HUES48 (cell line): ENCODE results near the gene S100A7.

ENCODE experiments used
- H3K27ac ChIP-seq: one replicate; pipeline ENCODE4 v1.7.0; 2013; ENCODE audit warnings: low read depth, low read length, inconsistent platforms
- H3K27me3 ChIP-seq: 2 replicates; pipeline ENCODE4 v1.6.1; 2013; ENCODE audit warnings: mild to moderate bottlenecking, low read length; ENCODE audit not compliant: control insufficient read depth, insufficient read depth
- H3K36me3 ChIP-seq: 2 replicates; pipeline ENCODE4 v1.6.1; 2013; ENCODE audit warnings: low read length; ENCODE audit not compliant: control insufficient read depth, insufficient read depth
- H3K4me1 ChIP-seq: 2 replicates; pipeline ENCODE4 v1.6.1; 2013; ENCODE audit warnings: mild to moderate bottlenecking, low read length; ENCODE audit not compliant: control insufficient read depth, insufficient read depth
- H3K4me3 ChIP-seq: 2 replicates; pipeline ENCODE4 v1.5.1; 2013; ENCODE audit warnings: mild to moderate bottlenecking, low read depth, low read length
- H3K9ac ChIP-seq: 2 replicates; pipeline ENCODE4 v1.6.1; 2013; ENCODE audit warnings: mild to moderate bottlenecking, low read depth, low read length, moderate library complexity
- H3K9me3 ChIP-seq: 2 replicates; pipeline ENCODE4 v1.6.1; 2013; ENCODE audit warnings: low read length; ENCODE audit not compliant: control insufficient read depth, insufficient read depth

The S100A7 gene

GRCh38 chr1:153443486-153443885 is 17.0 kb downstream of the S100A7 start:
- H3K9me3 ChIP-seq = no peaks in the 10 kb centered on the region
- no peaks in the 10 kb centered on the region for H3K4me1 ChIP-seq
- H3K27ac ChIP-seq = no peak overlapping the region
- H3K4me3 ChIP-seq = no peak overlapping the region
- no peak overlapping the region for H3K9ac ChIP-seq
- H3K36me3 ChIP-seq = no peaks in the 10 kb centered on the region
- H3K27me3 ChIP-seq = no peaks in the 10 kb centered on the region

GRCh38 chr1:153441238-153441755 is 19.2 kb downstream of the S100A7 start:
- H3K27ac ChIP-seq = no peak overlapping the region
- no peaks in the 10 kb centered on the region for H3K27me3 ChIP-seq
- no peak overlapping the region for H3K4me3 ChIP-seq
- H3K9ac ChIP-seq = no peak overlapping the region
- H3K4me1 ChIP-seq = no peaks in the 10 kb centered on the region
- no peaks in the 10 kb centered on the region for H3K36me3 ChIP-seq
- no peaks in the 10 kb centered on the region for H3K9me3 ChIP-seq

GRCh38 chr1:153439273-153439672 is 21.2 kb downstream of the S100A7 start:
- H3K27me3 ChIP-seq = no peaks in the 10 kb centered on the region
- no peak overlapping the region for H3K9ac ChIP-seq
- H3K36me3 ChIP-seq = no peaks in the 10 kb centered on the region
- H3K27ac ChIP-seq = no peak overlapping the region
- H3K4me1 ChIP-seq = no peaks in the 10 kb centered on the region
- H3K4me3 ChIP-seq = no peak overlapping the region
- no peaks in the 10 kb centered on the region for H3K9me3 ChIP-seq

GRCh38 chr1:153438599-153438998 is 21.9 kb downstream of the S100A7 start:
- Histone ChIP-seq H3K4me1 (no peaks in the 10 kb centered on the region), H3K9me3 (no peaks in the 10 kb centered on the region), H3K4me3 (no peak overlapping the region), H3K27me3 (no peaks in the 10 kb centered on the region), H3K27ac (no peak overlapping the region), H3K9ac (no peak overlapping the region), H3K36me3 (no peaks in the 10 kb centered on the region)

GRCh38 chr1:153437236-153437635 is 23.2 kb downstream of the S100A7 start:
- H3K27me3 ChIP-seq = no peaks in the 10 kb centered on the region

GRCh38 chr1:153434746-153435455 is 25.6 kb downstream of the S100A7 start:
- no peaks in the 10 kb centered on the region for H3K4me1 ChIP-seq
- no peaks in the 10 kb centered on the region for H3K36me3 ChIP-seq
- no peaks in the 10 kb centered on the region for H3K9me3 ChIP-seq
- H3K27me3 ChIP-seq = no peaks in the 10 kb centered on the region
- no peak overlapping the region for H3K4me3 ChIP-seq
- H3K27ac ChIP-seq = no peak overlapping the region
- no peak overlapping the region for H3K9ac ChIP-seq

More at GRCh38 chr1:153437236-153437635, 23.2 kb downstream of the S100A7 start:
- no peak overlapping the region for H3K4me3 ChIP-seq
- no peak overlapping the region for H3K9ac ChIP-seq
- H3K36me3 ChIP-seq = no peaks in the 10 kb centered on the region
- no peaks in the 10 kb centered on the region for H3K4me1 ChIP-seq
- H3K9me3 ChIP-seq = no peaks in the 10 kb centered on the region
- H3K27ac ChIP-seq = no peak overlapping the region

GRCh38 chr1:153432874-153433681 is 27.4 kb downstream of the S100A7 start:
- H3K36me3 ChIP-seq = no peaks in the 10 kb centered on the region
- no peak overlapping the region for H3K9ac ChIP-seq
- H3K27me3 ChIP-seq = no peaks in the 10 kb centered on the region
- no peaks in the 10 kb centered on the region for H3K9me3 ChIP-seq
- H3K4me1 ChIP-seq = no peaks in the 10 kb centered on the region
- H3K27ac ChIP-seq = no peak overlapping the region
- H3K4me3 ChIP-seq = no peak overlapping the region

GRCh38 chr1:153431928-153432327 is 28.5 kb downstream of the S100A7 start:
- Histone ChIP-seq H3K9me3 (no peaks in the 10 kb centered on the region), H3K36me3 (no peaks in the 10 kb centered on the region), H3K4me3 (no peak overlapping the region), H3K27ac (no peak overlapping the region), H3K4me1 (no peaks in the 10 kb centered on the region), H3K27me3 (no peaks in the 10 kb centered on the region), H3K9ac (no peak overlapping the region)

GRCh38 chr1:153431427-153431826 is 29.0 kb downstream of the S100A7 start:
- Histone ChIP-seq H3K4me3 (no peak overlapping the region), H3K9ac (no peak overlapping the region)

GRCh38 chr1:153431002-153431401 is 29.4 kb downstream of the S100A7 start:
- H3K27me3 ChIP-seq = no peaks in the 10 kb centered on the region
- H3K4me3 ChIP-seq = no peak overlapping the region
- no peaks in the 10 kb centered on the region for H3K4me1 ChIP-seq
- H3K9me3 ChIP-seq = no peaks in the 10 kb centered on the region
- H3K36me3 ChIP-seq = no peaks in the 10 kb centered on the region
- no peak overlapping the region for H3K27ac ChIP-seq
- no peak overlapping the region for H3K9ac ChIP-seq

More at GRCh38 chr1:153431427-153431826, 29.0 kb downstream of the S100A7 start:
- no peaks in the 10 kb centered on the region for H3K9me3 ChIP-seq
- H3K36me3 ChIP-seq = no peaks in the 10 kb centered on the region
- no peaks in the 10 kb centered on the region for H3K27me3 ChIP-seq
- no peaks in the 10 kb centered on the region for H3K4me1 ChIP-seq
- H3K27ac ChIP-seq = no peak overlapping the region

- Histone ChIP-seq H3K9ac (no peak overlapping the region), H3K9me3 (no peaks in the 10 kb centered on the region), H3K4me1 (no peaks in the 10 kb centered on the region), H3K27ac (no peak overlapping the region), H3K27me3 (no peaks in the 10 kb centered on the region), H3K36me3 (no peaks in the 10 kb centered on the region), H3K4me3 (no peak overlapping the region)
Observed at GRCh38 chr1:153430561-153430960, 29.9 kb downstream of the S100A7 start.
